IMR-90 (cell line): ENCODE data around the gene CTIF.

Experiments used
- CHD1 ChIP-seq: IDR thresholded peaks from 2 replicates; pipeline ENCODE4 v1.6.1; 2012; ENCODE audit warnings: low read depth, low read length, improper control_type of control experiment
- CTCF ChIP-seq: conservative IDR thresholded peaks from 2 replicates; pipeline ENCODE4 v1.5.1; 2012; ENCODE audit warnings: mild to moderate bottlenecking, low read depth, low read length, improper control_type of control experiment
- ELK1 ChIP-seq: fragments of 150-350 bp; IDR thresholded peaks from 2 replicates; pipeline ENCODE4 v1.6.1; 2016; ENCODE audit warnings: low read depth, mild to moderate bottlenecking, low read length, moderate library complexity, borderline replicate concordance
- FOS ChIP-seq: fragments of 150-350 bp; IDR thresholded peaks from 2 replicates; pipeline ENCODE4 v1.6.1; 2016; ENCODE audit warnings: low read depth, low read length
- MAFK ChIP-seq: IDR thresholded peaks from 2 replicates; pipeline ENCODE4 v1.6.1; 2012; ENCODE audit warnings: low read depth, low read length, improper control_type of control experiment
- MAZ ChIP-seq: IDR thresholded peaks from 2 replicates; pipeline ENCODE4 v1.6.1; 2012; ENCODE audit warnings: low read depth, mild to moderate bottlenecking, low read length, improper control_type of control experiment, moderate library complexity, borderline replicate concordance
- MXI1 ChIP-seq: IDR thresholded peaks from 2 replicates; pipeline ENCODE4 v1.6.1; 2012; ENCODE audit warnings: low read depth, mild to moderate bottlenecking, low read length, moderate library complexity, borderline replicate concordance
- NFE2L2 ChIP-seq: fragments of 150-350 bp; IDR thresholded peaks from 2 replicates; pipeline ENCODE4 v1.6.1; 2016; ENCODE audit warnings: low read depth, mild to moderate bottlenecking, low read length
- POLR2A ChIP-seq: IDR thresholded peaks from 2 replicates; pipeline ENCODE4 v1.6.1; 2012; ENCODE audit warnings: mild to moderate bottlenecking, low read depth, low read length
- RAD21 ChIP-seq: IDR thresholded peaks from 2 replicates; pipeline ENCODE4 v1.6.1; 2012; ENCODE audit warnings: low read length, improper control_type of control experiment
- RCOR1 ChIP-seq: IDR thresholded peaks from 2 replicates; pipeline ENCODE4 v1.6.1; 2012; ENCODE audit warnings: mild to moderate bottlenecking, low read length, improper control_type of control experiment; ENCODE audit not compliant: insufficient replicate concordance
- RFX5 ChIP-seq: IDR thresholded peaks from 2 replicates; pipeline ENCODE4 v1.8.0; 2012; ENCODE audit warnings: low read depth, mild to moderate bottlenecking, low read length, moderate library complexity
- SMC3 ChIP-seq: fragments of 150-350 bp; IDR thresholded peaks from 2 replicates; pipeline ENCODE4 v1.6.1; 2016; ENCODE audit warnings: low read depth, mild to moderate bottlenecking, antibody characterized with exemption, low read length, moderate library complexity
- USF2 ChIP-seq: fragments of 150-350 bp; IDR thresholded peaks from 2 replicates; pipeline ENCODE4 v1.6.1; 2017; ENCODE audit warnings: mild to moderate bottlenecking, antibody characterized with exemption, low read length, low read depth

- no peak for TF ChIP-seq CTCF
- no peak for TF ChIP-seq SMC3
- TF ChIP-seq RCOR1 = no peak
- TF ChIP-seq USF2 = no peak
- no peak for TF ChIP-seq NFE2L2
- no peak for TF ChIP-seq CHD1
- TF ChIP-seq FOS = no peak
- TF ChIP-seq MXI1 = no peak
- TF ChIP-seq RAD21 = no peak
- no peak for TF ChIP-seq POLR2A
- no peak for TF ChIP-seq ELK1
- TF ChIP-seq MAFK = no peak
- no peak for TF ChIP-seq MAZ
- no peak for TF ChIP-seq RFX5
Observed at GRCh38 chr18:48535956-48536355, 2.9 kb upstream of the CTIF start.
